SK-N-SH (cell line): Measurements from ENCODE around the gene EIF5AL1. TPM values are rescaled to one million over a fixed set of nuclear protein-coding genes. Genes with fewer than 3 reads are reported as not detected.

Experiments
- CTCF ChIA-PET: fragments of 300-600, 350-600 bp; formaldehyde crosslinking; extraction: SDS; loops from one replicate; lab custom pipeline; 2021; lab: Yijun Ruan, JAX
- POLR2A ChIA-PET: fragments of 350-600 bp; sonication (Branson Sonifier 250); formaldehyde crosslinking; extraction: SDS; loops from one replicate; lab custom pipeline; 2020; ENCODE audit warnings: antibody characterized with exemption, inconsistent platforms; lab: Yijun Ruan, JAX
- DNase-seq: peaks from one replicate; pipeline ENCODE4 v3.0.0; 2012
- H2AFZ ChIP-seq: fragments of 200-600 bp; sonication (generic); 2 replicates; pipeline ENCODE4 v1.8.1; 2016; ENCODE audit warnings: antibody characterized with exemption, mild to moderate bottlenecking, low read depth
- H3F3A ChIP-seq: fragments of 200-600 bp; sonication (generic); replicated peaks from 2 replicates; pipeline ENCODE3; 2016; ENCODE audit warnings: antibody characterized with exemption, mild to moderate bottlenecking; ENCODE audit not compliant: insufficient read depth
- H3K27ac ChIP-seq, 2 experiments: fragments of 200-500 bp in 1 of 2; fragments of 200-600 bp in 1 of 2; sonication (Bioruptor generic) in 1 of 2; sonication (generic), shearing (Covaris generic) in 1 of 2; 2 replicates each; pipeline versions ENCODE4 v1.5.1 to v1.6.1; 2014 to 2016; ENCODE audit warnings: low read depth in 2 of 2, inconsistent platforms in 1 of 2, low read length in 1 of 2, mild to moderate bottlenecking in 1 of 2, mixed read lengths in 1 of 2
- H3K27me3 ChIP-seq: fragments of 200-600 bp; sonication (generic), shearing (Covaris generic); 2 replicates; pipeline ENCODE4 v1.6.1; 2016; ENCODE audit warnings: mixed run types; ENCODE audit not compliant: insufficient read depth
- H3K36me3 ChIP-seq, 2 experiments: fragments of 200-500 bp in 1 of 2; fragments of 200-600 bp in 1 of 2; sonication (Bioruptor generic) in 1 of 2; sonication (generic) in 1 of 2; replicated peaks in 1 of 2; 2 replicates each; pipeline versions ENCODE3 to v1.5.1; 2014 to 2016; ENCODE audit warnings: low read length in 1 of 2, mild to moderate bottlenecking in 1 of 2; ENCODE audit not compliant: insufficient read depth in 2 of 2, control insufficient read depth in 1 of 2
- H3K4me1 ChIP-seq, 2 experiments: fragments of 200-500 bp in 1 of 2; fragments of 200-600 bp in 1 of 2; sonication (Bioruptor generic) in 1 of 2; sonication (generic), shearing (Covaris generic) in 1 of 2; 2 replicates each; pipeline versions ENCODE4 v1.5.1 to v1.6.1; 2014 to 2016; ENCODE audit warnings: low read depth in 1 of 2, low read length in 1 of 2, mixed run types in 1 of 2; ENCODE audit not compliant: insufficient read depth in 2 of 2, control insufficient read depth in 1 of 2
- H3K4me2 ChIP-seq: fragments of 200-600 bp; sonication (generic), shearing (Covaris generic); 2 replicates; pipeline ENCODE4 v1.6.1; 2017; ENCODE audit warnings: mixed run types
- H3K4me3 ChIP-seq, 2 experiments: fragments of 200-500 bp in 1 of 2; fragments of 200-600 bp in 1 of 2; sonication (Bioruptor generic) in 1 of 2; sonication (generic), shearing (Covaris generic) in 1 of 2; 2 replicates each; pipeline versions ENCODE4 v1.5.1 to v1.8.1; 2014 to 2016; ENCODE audit warnings: low read depth in 2 of 2, inconsistent platforms in 1 of 2, low read length in 1 of 2, mild to moderate bottlenecking in 1 of 2, mixed read lengths in 1 of 2, moderate library complexity in 1 of 2
- H3K79me2 ChIP-seq: fragments of 200-600 bp; sonication (generic); 2 replicates; pipeline ENCODE4 v1.8.1; 2017; ENCODE audit warnings: mild to moderate bottlenecking; ENCODE audit not compliant: insufficient read depth
- H3K9ac ChIP-seq: fragments of 200-600 bp; sonication (generic); 2 replicates; pipeline ENCODE4 v1.6.1; 2017; ENCODE audit warnings: mixed run types
- H3K9me2 ChIP-seq: fragments of 200-600 bp; sonication (generic); 2 replicates; pipeline ENCODE4 v1.6.1; 2017; ENCODE audit warnings: mixed run types
- H3K9me3 ChIP-seq: fragments of 200-600 bp; sonication (generic); 2 replicates; pipeline ENCODE4 v1.6.1; 2017; ENCODE audit warnings: mixed run types, mild to moderate bottlenecking, moderate library complexity
- H4K20me1 ChIP-seq: fragments of 200-600 bp; sonication (generic); 2 replicates; pipeline ENCODE4 v1.6.1; 2017; ENCODE audit warnings: mild to moderate bottlenecking, mixed run types; ENCODE audit not compliant: insufficient read depth
- EP300 ChIP-seq, 2 experiments: IDR thresholded peaks; 2 replicates each; pipeline versions ENCODE4 v1.4.0 to v1.6.1; 2012; ENCODE audit warnings: borderline replicate concordance in 1 of 2, low read depth in 1 of 2, low read length in 1 of 2
- EZH2phosphoT487 ChIP-seq: fragments of 200-600 bp; sonication (generic); IDR thresholded peaks from 2 replicates; pipeline ENCODE4 v1.6.1; 2017; ENCODE audit warnings: low read depth, mixed run types, mild to moderate bottlenecking, antibody characterized with exemption, moderate library complexity, borderline replicate concordance
- GABPA ChIP-seq: IDR thresholded peaks from 2 replicates; pipeline ENCODE4 v1.4.0; 2012; ENCODE audit warnings: low read depth, mild to moderate bottlenecking
- MXI1 ChIP-seq: IDR thresholded peaks from 2 replicates; pipeline ENCODE4 v1.6.1; 2012; ENCODE audit warnings: mild to moderate bottlenecking, low read depth, low read length, improper control_type of control experiment
- NFIC ChIP-seq: IDR thresholded peaks from 2 replicates; pipeline ENCODE4 v1.4.0; 2012; ENCODE audit warnings: borderline replicate concordance
- PBX3 ChIP-seq: IDR thresholded peaks from 2 replicates; pipeline ENCODE4; 2012
- RCOR1 ChIP-seq: fragments of 150-350 bp; IDR thresholded peaks from 2 replicates; pipeline ENCODE4 v1.6.1; 2017; ENCODE audit warnings: antibody characterized with exemption, low read length
- RFX5 ChIP-seq: IDR thresholded peaks from 2 replicates; pipeline ENCODE4 v1.6.1; 2012; ENCODE audit warnings: mild to moderate bottlenecking, improper control_type of control experiment, low read length
- RXRA ChIP-seq: IDR thresholded peaks from 2 replicates; pipeline ENCODE4 v1.4.0; 2012; ENCODE audit warnings: low read depth, mild to moderate bottlenecking, borderline replicate concordance
- SIN3A ChIP-seq: IDR thresholded peaks from 2 replicates; pipeline ENCODE4 v1.6.1; 2012; ENCODE audit warnings: low read depth, mild to moderate bottlenecking, low read length, moderate library complexity, borderline replicate concordance
- SMC3 ChIP-seq: IDR thresholded peaks from 2 replicates; pipeline ENCODE4 v1.6.1; 2012; ENCODE audit warnings: low read depth, low read length, improper control_type of control experiment
- TAF1 ChIP-seq: IDR thresholded peaks from 2 replicates; pipeline ENCODE4 v1.6.1; 2012; ENCODE audit warnings: low read depth, mild to moderate bottlenecking, low read length, moderate library complexity, borderline replicate concordance
- TEAD4 ChIP-seq: IDR thresholded peaks from 2 replicates; pipeline ENCODE4 v1.4.0; 2012; ENCODE audit warnings: mild to moderate bottlenecking, borderline replicate concordance; ENCODE audit not compliant: insufficient read depth
- USF1 ChIP-seq: IDR thresholded peaks from 2 replicates; pipeline ENCODE4 v1.4.0; 2012; ENCODE audit warnings: low read depth, borderline replicate concordance
- USF2 ChIP-seq: fragments of 150-350 bp; IDR thresholded peaks from 2 replicates; pipeline ENCODE4 v1.6.1; 2017; ENCODE audit warnings: antibody characterized with exemption, low read length, low read depth, borderline replicate concordance
- ZBTB33 ChIP-seq: IDR thresholded peaks from 2 replicates; pipeline ENCODE4 v1.4.0; 2012; ENCODE audit warnings: low read depth, borderline replicate concordance
- WGBS: methylation state at CpG from one replicate; pipeline ENCODE4 v1.1.6; 2017; ENCODE audit warnings: low lambda C conversion rate; 5-methylcytosine and 5-hydroxymethylcytosine counted together
- polyA plus RNA-seq, 3 experiments: library from polyadenylated mRNA; depleted of rRNA; stranded (reverse); fragments of >200 nt; gene quantifications; 2 replicates each; pipeline ENCODE4 v1.2.3, GENCODE V29; 2012
- TF ChIP-seq, protein P1 (sequence below): IDR thresholded peaks from 2 replicates; pipeline ENCODE4 v1.4.0; 2012; ENCODE audit warnings: low read depth

Gene EIF5AL1
- polyA plus RNA-seq, 1 of the 3 experiments (the other 2 are of a cell fraction): 0.26 TPM

- no peak for DNase-seq
- no peaks in the 10 kb centered on the region for H3F3A ChIP-seq
- H4K20me1 ChIP-seq: no peaks in the 10 kb centered on the region
- H3K27me3 ChIP-seq: no peaks in the 10 kb centered on the region; the same call in 1 of the 2 replicates
- no peak overlapping the region for H3K27ac ChIP-seq
- no peak overlapping the region for H3K9ac ChIP-seq
- no peak overlapping the region for H2AFZ ChIP-seq
- CTCF ChIA-PET: interaction anchor here (0.6 to 1.8 kb wide), 3 partner anchors 9 to 1000 kb away, joined by 3 to 9 read pairs (median 3); no protein-coding TSS in a partner anchor
- H3K4me3 ChIP-seq: no peak overlapping the region
- TF ChIP-seq USF1 (no peak), TEAD4 (no peak), GABPA (no peak), NFIC (no peak), TAF1 (no peak), EZH2phosphoT487 (no peak), RXRA (no peak), PBX3 (no peak), SMC3 (no peak), MXI1 (no peak), RCOR1 (no peak), ZBTB33 (no peak), RFX5 (no peak), USF2 (no peak), SIN3A (no peak), EP300 (IDR thresholded peaks at IDR 0.05; ENCODE audit: borderline replicate concordance in 1 of 2, low read depth in 1 of 2, low read length in 1 of 2) (no peak)
- TF ChIP-seq, protein P1, sequence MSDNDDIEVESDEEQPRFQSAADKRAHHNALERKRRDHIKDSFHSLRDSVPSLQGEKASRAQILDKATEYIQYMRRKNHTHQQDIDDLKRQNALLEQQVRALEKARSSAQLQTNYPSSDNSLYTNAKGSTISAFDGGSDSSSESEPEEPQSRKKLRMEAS: no peak
- WGBS: 42% methylated on average over 2 of the region's 2 CpGs
- no peak overlapping the region for H3K4me2 ChIP-seq
- H3K9me3 ChIP-seq: no peaks in the 10 kb centered on the region
- H3K36me3 ChIP-seq: no peaks in the 10 kb centered on the region
- H3K4me1 ChIP-seq: no peaks in the 10 kb centered on the region
- POLR2A ChIA-PET: no interaction called here
- no peaks in the 10 kb centered on the region for H3K79me2 ChIP-seq
- H3K9me2 ChIP-seq: no peaks in the 10 kb centered on the region
These were observed 39.8 kb downstream of the EIF5AL1 start for GRCh38 chr10:79552143-79552542.
